Kidney glomerular epithelial cell (primary cell): Measurements from ENCODE around the gene HNRNPA3.
"Not testable (repeated sequence)": the region's sequence is repeated elsewhere in the genome, so short reads cannot be mapped to it uniquely, and the experiment has no call there.

ENCODE experiments used
- DNase-seq: peaks from one replicate; lab custom pipeline; 2025; lab: John Stamatoyannopoulos, UW

Gene HNRNPA3

GRCh38 chr2:177232098-177232704, 19.6 kb downstream of the HNRNPA3 start:
- DNase-seq, result no peak

- no peak for DNase-seq
Observed at GRCh38 chr2:177234267-177234666, 21.7 kb downstream of the HNRNPA3 start.

GRCh38 chr2:177235855-177236437, 23.4 kb downstream of the HNRNPA3 start:
- no peak for DNase-seq

DNA sequence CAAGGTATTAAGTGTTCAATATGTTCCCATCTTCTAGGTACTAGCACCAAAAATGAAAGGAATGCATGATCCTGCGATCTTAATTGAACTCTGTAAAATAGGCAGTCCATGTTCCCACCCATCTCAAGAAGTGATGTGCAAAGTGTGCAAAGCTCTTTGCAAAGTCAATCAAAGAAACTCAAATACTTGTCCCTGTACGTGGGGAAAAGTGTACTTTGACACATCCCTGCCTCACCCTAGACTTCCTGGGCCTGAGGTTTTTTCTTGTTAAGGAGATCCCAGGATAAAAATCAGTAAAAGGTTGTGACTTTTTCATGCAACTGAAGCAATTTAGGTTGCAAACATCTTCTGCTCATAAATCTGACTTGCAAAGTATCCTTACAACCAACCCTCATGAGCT, 25.3 kb downstream of the HNRNPA3 start:
- no peak for DNase-seq

DNA sequence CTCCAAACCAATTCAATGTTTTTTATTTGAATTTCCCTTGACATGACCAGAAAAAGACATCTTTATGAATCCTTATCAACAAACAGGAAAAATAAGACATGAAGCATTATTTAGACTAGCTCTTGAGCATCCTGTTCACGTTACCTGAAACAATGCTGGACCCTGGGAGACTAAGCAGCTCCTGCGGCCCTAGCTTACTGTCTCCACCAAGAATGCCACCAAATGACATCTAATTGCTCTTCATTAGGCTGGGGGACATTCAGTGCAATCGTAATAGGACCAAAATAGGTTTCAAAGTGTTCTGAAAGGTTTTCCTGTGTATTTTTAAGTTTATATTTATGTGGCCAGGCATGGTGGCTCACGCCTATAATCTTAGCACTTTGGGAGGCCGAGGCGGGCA, 26.5 kb downstream of the HNRNPA3 start:
- no peak for DNase-seq

DNA sequence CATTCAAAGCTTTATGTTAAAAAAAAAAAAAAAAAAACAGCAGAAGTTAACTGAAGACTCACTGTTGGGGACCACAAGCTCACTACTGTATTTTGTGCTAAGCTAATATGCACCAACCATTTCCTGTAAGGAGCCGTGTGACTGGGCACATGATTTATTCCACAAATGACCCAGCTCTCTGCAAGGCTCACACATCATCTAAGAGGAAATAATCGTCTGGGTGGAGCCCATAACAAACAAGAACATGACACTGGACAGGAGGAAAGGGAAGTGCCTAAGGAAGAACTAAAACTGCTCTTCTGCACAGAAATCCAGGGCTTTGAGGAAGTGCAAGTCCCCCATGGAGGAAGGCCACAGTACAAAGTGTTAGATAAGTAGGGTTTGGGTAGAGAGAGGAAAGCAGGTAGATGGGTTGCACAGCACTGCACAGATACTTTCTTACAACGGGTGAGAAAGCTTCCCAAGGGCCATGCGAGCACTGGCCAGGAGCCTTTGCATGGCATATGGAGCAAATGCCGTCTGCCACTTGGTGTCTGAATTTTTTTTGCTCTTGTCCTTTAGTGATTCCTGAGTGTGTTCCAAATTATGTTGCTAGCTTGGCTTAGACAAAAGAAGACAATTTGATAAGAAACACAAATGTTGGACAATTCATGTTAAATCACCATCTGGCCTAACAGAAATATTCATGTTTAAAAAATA, 27.5 kb downstream of the HNRNPA3 start:
- DNase-seq, result peak; percentile 35

- DNase-seq, result no peak
Observed at GRCh38 chr2:177241711-177242120, 29.1 kb downstream of the HNRNPA3 start.

- peak; percentile 83 for DNase-seq
Observed at GRCh38 chr2:177242121-177242987, 29.8 kb downstream of the HNRNPA3 start.

GRCh38 chr2:177243073-177243472, 30.5 kb downstream of the HNRNPA3 start:
- no peak for DNase-seq

DNA sequence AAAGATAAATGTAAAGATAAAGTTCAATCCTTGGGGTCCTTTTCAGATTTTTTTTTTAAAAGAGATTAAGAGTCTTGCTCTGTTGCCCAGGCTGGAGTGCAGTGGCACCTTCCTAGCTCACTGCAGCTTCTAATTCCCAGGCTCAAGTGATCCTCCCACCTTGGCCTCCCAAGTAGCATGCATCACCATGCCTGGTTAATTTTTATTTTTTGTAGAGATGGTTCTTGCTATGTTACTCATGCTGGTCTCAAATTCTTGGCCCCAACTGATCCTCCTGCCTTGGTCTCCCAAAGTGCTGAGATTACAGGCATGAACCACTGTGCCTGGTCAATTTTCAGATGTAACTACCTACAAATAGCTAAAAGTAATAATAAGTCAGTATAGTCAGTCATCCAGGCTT, 30.9 kb downstream of the HNRNPA3 start:
- no peak for DNase-seq

DNA sequence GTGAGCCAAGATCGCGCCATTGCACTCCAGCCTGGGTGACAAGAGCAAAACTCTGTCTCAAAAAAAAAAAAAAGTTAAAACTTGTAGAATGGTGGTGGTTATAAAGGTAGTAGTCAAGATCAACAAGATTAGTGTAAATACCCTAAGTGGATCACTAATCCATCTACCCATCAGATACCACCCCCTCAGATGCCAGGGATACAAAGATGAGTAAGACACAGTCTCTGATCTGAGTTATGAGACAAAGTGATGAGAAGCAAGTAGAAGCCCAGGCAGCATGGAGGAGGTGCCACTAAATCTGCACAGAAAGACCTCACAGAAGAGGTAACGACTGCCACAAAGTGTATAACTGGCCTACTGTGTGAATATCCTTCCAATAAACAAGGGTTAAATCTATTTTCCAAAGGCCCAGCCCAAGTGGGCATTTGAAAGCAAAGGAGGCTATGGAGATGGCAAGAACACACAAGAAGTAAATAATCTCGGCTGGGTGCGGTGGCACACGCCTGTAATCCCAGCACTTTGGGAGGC, 31.7 kb downstream of the HNRNPA3 start:
- DNase-seq, result no peak

DNA sequence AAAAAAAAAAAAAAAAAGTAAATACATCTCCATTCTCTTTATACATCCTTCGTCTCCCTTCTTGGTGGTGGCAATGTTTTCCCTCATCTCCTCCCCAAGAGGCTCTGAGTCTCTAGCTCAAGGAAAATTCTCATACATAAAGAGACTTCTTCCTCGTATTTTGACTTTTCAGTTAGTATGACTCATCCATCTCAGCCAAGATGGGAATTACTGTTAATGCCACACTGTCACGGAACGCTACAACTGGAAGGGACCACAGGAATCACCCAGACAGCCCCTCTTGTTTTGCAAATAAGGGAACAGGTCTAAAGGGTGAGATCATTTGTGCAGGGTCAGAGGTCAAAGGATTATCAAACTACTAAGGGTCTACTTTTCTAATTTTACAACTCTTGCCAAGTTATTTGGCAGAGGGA, 32.4 kb downstream of the HNRNPA3 start:
- peak; percentile 57 for DNase-seq

- DNase-seq, result no peak
Observed at GRCh38 chr2:177246000-177246399, 33.4 kb downstream of the HNRNPA3 start.

DNA sequence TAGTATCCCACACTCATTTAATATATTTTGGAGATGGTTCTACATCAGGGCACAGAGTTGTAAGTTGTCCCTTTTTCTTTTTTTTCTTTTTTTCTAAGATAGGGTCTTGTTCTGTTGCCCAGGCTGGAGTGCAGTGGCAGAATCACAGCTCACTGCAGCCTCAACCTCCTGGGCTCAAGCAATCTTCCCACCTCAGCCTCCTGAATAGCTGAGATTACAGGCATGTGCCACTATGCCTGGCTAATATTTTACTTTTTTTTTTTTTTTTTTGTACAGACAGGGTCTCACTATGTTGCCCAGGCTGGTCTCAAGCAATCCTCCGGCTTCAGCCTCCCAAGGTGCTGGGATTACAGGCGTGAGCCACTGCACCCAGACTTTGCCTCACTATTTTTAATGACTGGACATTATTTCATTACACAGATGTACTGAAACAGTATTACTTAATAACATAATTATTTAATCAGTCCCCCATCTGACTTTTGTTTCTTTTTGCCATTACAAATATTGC, 34.0 kb downstream of the HNRNPA3 start:
- not testable (repeated sequence) for DNase-seq

DNA sequence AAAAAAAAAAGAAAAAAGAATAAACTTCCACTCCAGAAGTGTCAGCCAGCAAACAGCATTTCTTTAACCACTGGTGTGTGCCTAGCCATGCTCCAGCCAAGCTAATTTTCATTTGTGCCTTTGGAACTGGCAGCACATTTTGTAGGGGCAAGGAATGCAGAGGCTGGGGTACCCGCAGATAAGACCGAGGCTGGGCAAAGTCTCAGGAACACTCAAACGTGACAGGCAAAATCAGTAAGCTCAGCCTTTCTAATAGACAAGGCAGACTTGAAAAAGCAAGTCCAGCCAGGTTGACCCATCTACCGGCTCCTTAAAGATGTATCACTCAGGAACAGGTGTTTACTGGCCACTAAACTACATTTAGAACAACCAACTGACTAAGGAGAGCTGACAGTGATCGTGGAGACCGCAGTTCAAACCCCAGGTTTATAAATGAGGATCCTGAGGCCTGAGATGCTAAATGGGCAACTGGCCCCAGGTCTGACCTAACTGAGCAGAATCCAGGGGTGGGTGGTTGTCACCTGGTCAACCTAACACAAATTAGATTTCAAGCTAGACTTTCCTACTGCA, 35.2 kb downstream of the HNRNPA3 start:
- no peak for DNase-seq

DNA sequence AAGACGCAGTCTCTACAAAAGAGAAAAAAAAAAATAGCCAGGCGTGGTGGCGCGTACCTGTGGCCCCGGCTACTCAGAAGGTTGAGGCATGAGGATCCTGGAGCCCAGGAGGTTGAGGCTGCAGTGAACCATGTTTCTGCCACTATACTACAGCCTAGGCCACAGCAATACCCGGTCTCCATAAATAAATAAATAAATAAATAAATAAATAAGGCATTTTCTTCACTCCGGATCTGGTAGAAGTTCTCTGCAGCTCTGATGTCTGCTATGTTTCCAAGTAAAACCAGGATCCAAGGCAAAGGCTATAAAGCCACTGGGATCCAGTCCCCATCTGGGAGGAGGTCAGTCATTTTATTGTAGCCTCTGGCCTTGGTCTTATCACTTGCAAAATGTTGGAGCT, 36.4 kb downstream of the HNRNPA3 start:
- DNase-seq, result no peak

GRCh38 chr2:177250461-177250860, 37.9 kb downstream of the HNRNPA3 start:
- no peak for DNase-seq

DNA sequence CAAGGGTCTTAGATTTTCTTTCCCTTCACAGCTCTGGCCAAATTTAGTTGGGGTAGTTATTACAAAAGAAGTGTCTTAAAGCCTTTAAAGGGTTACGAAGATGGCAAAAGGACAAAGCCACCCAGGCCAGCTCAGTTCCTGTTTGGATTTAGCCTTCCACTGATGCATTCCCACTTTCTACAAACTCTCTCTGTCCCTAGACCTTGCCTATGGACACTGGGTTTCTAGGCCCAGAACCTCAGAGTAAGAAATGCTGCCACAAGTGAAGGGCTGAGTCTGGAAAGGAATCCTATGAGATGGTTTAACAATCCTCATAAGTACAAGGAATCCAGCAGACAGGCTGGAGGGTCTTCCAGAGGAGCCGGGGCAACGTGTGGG, 38.6 kb downstream of the HNRNPA3 start:
- DNase-seq, result no peak

DNA sequence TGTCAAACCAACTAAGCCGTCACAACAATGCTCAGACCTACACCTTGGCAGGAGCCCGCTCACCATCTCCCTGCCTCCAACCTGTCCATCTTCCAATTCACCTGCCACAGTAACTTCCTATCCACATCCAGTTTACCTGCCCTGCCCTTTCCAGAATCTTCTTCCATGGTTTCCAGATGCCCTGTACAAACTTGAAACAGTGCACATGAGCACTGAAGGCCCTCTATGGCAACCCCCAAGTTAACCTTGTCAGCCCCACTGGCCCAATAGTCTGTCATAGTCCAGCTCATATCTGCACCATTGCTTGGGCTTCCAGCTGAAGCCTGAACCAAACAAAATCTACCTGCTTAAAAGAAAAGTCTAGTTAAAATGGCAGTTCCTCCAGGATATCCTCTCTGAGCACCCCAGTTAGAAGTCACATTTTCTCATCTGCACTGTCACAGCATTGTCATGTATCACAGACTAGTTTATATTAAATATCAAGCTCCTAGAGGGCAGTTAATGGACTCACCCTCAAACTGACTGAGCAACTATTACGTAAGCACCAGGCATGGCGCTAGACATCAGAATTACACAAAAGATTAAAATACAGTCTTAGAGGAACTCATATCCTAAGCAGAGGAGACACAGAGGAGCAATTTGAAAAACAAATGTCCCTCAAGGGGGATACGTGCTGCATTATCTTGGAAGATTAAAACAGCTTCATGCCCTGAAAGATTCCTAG, 40.4 kb downstream of the HNRNPA3 start:
- DNase-seq, result no peak

DNA sequence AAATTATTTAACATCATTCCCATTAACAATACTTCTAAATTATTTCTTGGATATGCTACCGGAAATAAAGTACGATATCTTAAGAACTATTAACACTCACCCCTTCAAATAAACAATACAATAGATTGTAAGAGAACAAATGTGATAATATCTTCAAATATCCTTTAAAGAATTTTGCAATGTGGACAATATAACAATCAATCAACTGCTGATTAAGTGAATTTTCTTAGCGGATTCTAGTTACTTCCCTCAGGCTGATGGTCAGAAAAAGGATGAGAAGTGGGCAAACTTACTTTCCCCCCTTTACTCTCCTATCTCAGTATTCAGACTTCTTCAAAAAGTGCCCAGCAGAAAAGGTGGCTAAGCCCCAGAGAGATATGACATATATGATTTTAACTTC, 41.1 kb downstream of the HNRNPA3 start:
- no peak for DNase-seq
